Tibial artery (tissue), 4 donors: ENCODE results near the gene TNFSF12.

Experiments used
- DNase-seq, 2 donors: peaks; one replicate each; pipeline ENCODE4 v3.0.0-alpha.2; 2019
- H3K27ac ChIP-seq, 2 donors: fragments of 200-600 bp; sonication (generic) in 1 of 2; 1 replicate in 1 of 2; 2 replicates in 1 of 2; pipeline ENCODE4 v1.5.1; 2018 to 2019; ENCODE audit warnings: mild to moderate bottlenecking in 1 of 2
- H3K27me3 ChIP-seq, 2 donors: fragments of 200-600 bp; sonication (generic) in 1 of 2; one replicate each; pipeline versions ENCODE4 v1.5.1 to v1.6.0; 2016 to 2019
- H3K36me3 ChIP-seq, 3 donors: fragments of 200-600 bp; sonication (generic) in 2 of 3; one replicate each; pipeline ENCODE4 v1.5.1; 2016 to 2019; ENCODE audit warnings: mild to moderate bottlenecking in 2 of 3
- H3K4me1 ChIP-seq, 4 donors: fragments of 200-600 bp; sonication (generic) in 2 of 4; 1 replicate in 3 of 4; 2 replicates in 1 of 4; pipeline ENCODE4 v1.5.1; 2016 to 2019
- H3K4me3 ChIP-seq, 2 donors: fragments of 200-600 bp; sonication (generic) in 1 of 2; 1 replicate in 1 of 2; 2 replicates in 1 of 2; pipeline ENCODE4 v1.5.1; 2018 to 2019; ENCODE audit warnings: mild to moderate bottlenecking in 2 of 2
- H3K9me3 ChIP-seq, 3 donors: fragments of 200-600 bp; sonication (generic) in 1 of 3; one replicate each; pipeline ENCODE4 v1.5.1; 2016 to 2019
- CTCF ChIP-seq, 2 experiments: fragments of 200-600 bp in 1 of 2; fragments of 450-650 bp in 1 of 2; IDR thresholded peaks; one replicate each; pipeline ENCODE4 v1.5.1; 2017 to 2019; ENCODE audit warnings: antibody characterized with exemption in 2 of 2, mild to moderate bottlenecking in 1 of 2, moderate library complexity in 1 of 2
- intact Hi-C: fragments of 100-400 bp; cut with DNase I; formaldehyde crosslinking; loops from one replicate; pipeline ENCODE4 v1.15.0; 2023; ENCODE audit warnings: low total_unique reads

The TNFSF12 gene

GRCh38 chr17:7562208-7562605, 13.3 kb downstream of the TNFSF12 start:
- peaks cover 32 to 44% (median 34%) of the 10 kb centered on the region in 3 donors for H3K36me3 ChIP-seq

GRCh38 chr17:7563115-7563869, 14.4 kb downstream of the TNFSF12 start:
- H3K4me3 ChIP-seq, result peak overlapping the region in 1 of 2 donors; percentile 99
- DNase-seq, result no peak
- intact Hi-C loops, result loop anchor here (5.0 to 10.0 kb wide), 4 partner anchors 62 to 308 kb away; partner anchors contain the start of genes CTDNEP1, ELP5, FGF11 and KCTD11
- no peaks in the 10 kb centered on the region for H3K27me3 ChIP-seq
- peak overlapping the region in 1 of 2 donors; percentile 96 for H3K27ac ChIP-seq
- no peaks in the 10 kb centered on the region for H3K9me3 ChIP-seq
- H3K36me3 ChIP-seq, result peaks cover 37 to 52% (median 41%) of the 10 kb centered on the region in 3 donors
- peaks cover 0 to 64% (median 50%) of the 10 kb centered on the region in 4 donors for H3K4me1 ChIP-seq
- no peak for TF ChIP-seq CTCF (IDR thresholded peaks at IDR 0.05)

More at GRCh38 chr17:7562208-7562605, 13.3 kb downstream of the TNFSF12 start:
- H3K27ac ChIP-seq, result peak overlapping the region; percentile 95 to 96
- no peaks in the 10 kb centered on the region for H3K9me3 ChIP-seq
- TF ChIP-seq CTCF (IDR thresholded peaks at IDR 0.05), result no peak
- no peak for DNase-seq
- intact Hi-C loops, result loop anchor here (5.0 to 10.0 kb wide), 4 partner anchors 63 to 307 kb away; partner anchors contain the start of genes CTDNEP1, ELP5, FGF11 and KCTD11
- peak overlapping the region; percentile 86 to 99 for H3K4me3 ChIP-seq
- H3K4me1 ChIP-seq, result peaks cover 0 to 72% (median 61%) of the 10 kb centered on the region in 4 donors
- no peaks in the 10 kb centered on the region for H3K27me3 ChIP-seq

GRCh38 chr17:7569571-7569970, 20.7 kb downstream of the TNFSF12 start:
- H3K36me3 ChIP-seq, result peaks cover 44 to 82% (median 53%) of the 10 kb centered on the region in 3 donors
- intact Hi-C loops, result loop anchor here (10.0 kb wide), 2 partner anchors 55 to 315 kb away; partner anchors contain the start of genes CTDNEP1, ELP5 and SAT2
- H3K9me3 ChIP-seq, result no peaks in the 10 kb centered on the region
- H3K4me1 ChIP-seq, result peaks cover 0 to 24% (median 12%) of the 10 kb centered on the region in 4 donors
- H3K4me3 ChIP-seq, result no peak overlapping the region
- H3K27me3 ChIP-seq, result no peaks in the 10 kb centered on the region
- no peak for TF ChIP-seq CTCF (IDR thresholded peaks at IDR 0.05)
- no peak for DNase-seq
- H3K27ac ChIP-seq, result no peak overlapping the region

GRCh38 chr17:7570351-7570750, 21.5 kb downstream of the TNFSF12 start:
- no peak for TF ChIP-seq CTCF (IDR thresholded peaks at IDR 0.05)
- H3K9me3 ChIP-seq, result no peaks in the 10 kb centered on the region
- DNase-seq, result no peak
- H3K36me3 ChIP-seq, result peaks cover 43 to 82% (median 53%) of the 10 kb centered on the region in 3 donors
- no peaks in the 10 kb centered on the region for H3K27me3 ChIP-seq
- intact Hi-C loops, result no loop called here
- no peak overlapping the region for H3K4me3 ChIP-seq
- peaks cover 0 to 27% (median 18%) of the 10 kb centered on the region in 4 donors for H3K4me1 ChIP-seq
- no peak overlapping the region for H3K27ac ChIP-seq

- peaks cover 0 to 30% (median 23%) of the 10 kb centered on the region in 4 donors for H3K4me1 ChIP-seq
- H3K27ac ChIP-seq, result peak overlapping the region; percentile 80 to 100
- no peaks in the 10 kb centered on the region for H3K9me3 ChIP-seq
- peaks cover 44 to 82% (median 53%) of the 10 kb centered on the region in 3 donors for H3K36me3 ChIP-seq
- no peak for TF ChIP-seq CTCF (IDR thresholded peaks at IDR 0.05)
- H3K27me3 ChIP-seq, result no peaks in the 10 kb centered on the region
- no peak for DNase-seq
- intact Hi-C loops, result no loop called here
- H3K4me3 ChIP-seq, result peak overlapping the region; percentile 85 to 100
Measured at GRCh38 chr17:7572338-7572587, 23.4 kb downstream of the TNFSF12 start.
